Neural cell (in vitro differentiated cells): ENCODE data around the gene SLC20A1.

ENCODE experiments used
- CTCF ChIP-seq: fragments of 450-650 bp; IDR thresholded peaks from 2 replicates; pipeline ENCODE4 v1.5.1; 2014; ENCODE audit warnings: antibody characterized with exemption, mild to moderate bottlenecking, moderate library complexity; ENCODE audit not compliant: poor library complexity, severe bottlenecking
- EZH2 ChIP-seq: fragments of 200-600, 300-800 bp; shearing (Covaris generic), sonication (generic); IDR thresholded peaks from 2 replicates; pipeline ENCODE4 v1.6.1; 2014; ENCODE audit warnings: antibody characterized with exemption, low read length, borderline replicate concordance, mild to moderate bottlenecking; ENCODE audit not compliant: insufficient read depth, poor library complexity, severe bottlenecking
- RAD21 ChIP-seq: fragments of 450-650 bp; conservative IDR thresholded peaks from 2 replicates; pipeline ENCODE4 v1.6.1; 2014; ENCODE audit warnings: antibody characterized with exemption, mild to moderate bottlenecking, moderate library complexity
- REST ChIP-seq: IDR thresholded peaks from 2 replicates; pipeline ENCODE4 v1.6.1; 2012; ENCODE audit warnings: borderline replicate concordance

GRCh38 chr2:112642966-112643365 is 2.8 kb upstream of the SLC20A1 start:
- no peak for TF ChIP-seq EZH2
- no peak for TF ChIP-seq RAD21
- no peak for TF ChIP-seq REST
- no peak for TF ChIP-seq CTCF
